ENCODE results near the gene UBXN11. TPM values are rescaled to one million over a fixed set of nuclear protein-coding genes. Genes with fewer than 3 reads are reported as not detected.

UBXN11 gene
- total and polyA plus RNA-seq, 2 of the 13 experiments (the other 11 are each of a cell fraction or from before 2014, with no cell fraction given), result 9.3 to 10.4 TPM

- TF ChIP-seq ZNF607 (CRISPR knock-in tag; IDR thresholded peaks at IDR 0.05; ENCODE audit: borderline replicate concordance) (no peak), ZNF510 (CRISPR knock-in tag; IDR thresholded peaks at IDR 0.05; ENCODE audit: low read depth) (0 out of 2 replicates have a peak, but pooled peaks have one; percentile 46), ZNF468 (CRISPR knock-in tag; IDR thresholded peaks at IDR 0.05) (no peak), CREB3 (CRISPR knock-in tag; IDR thresholded peaks at IDR 0.05) (no peak), ZNF724P (CRISPR knock-in tag; IDR thresholded peaks at IDR 0.05; ENCODE audit: borderline replicate concordance) (no peak), PTBP1 (IDR thresholded peaks at IDR 0.05; ENCODE audit: low read depth, low read length, poor library complexity, severe bottlenecking) (no peak), EED (CRISPR knock-in tag; IDR thresholded peaks at IDR 0.05) (no peak), SMARCC2 (IDR thresholded peaks at IDR 0.05) (no peak), HMG20B (CRISPR knock-in tag; conservative IDR thresholded peaks at IDR 0.05) (no peak), JARID2 (CRISPR knock-in tag; IDR thresholded peaks at IDR 0.05; ENCODE audit: insufficient replicate concordance) (no peak), ZNF296 (CRISPR knock-in tag; conservative IDR thresholded peaks at IDR 0.05) (no peak), ZSCAN12 (CRISPR knock-in tag; IDR thresholded peaks at IDR 0.05) (no peak), ELK4 (CRISPR knock-in tag; IDR thresholded peaks at IDR 0.05; ENCODE audit: borderline replicate concordance) (no peak), RNF2 (conservative IDR thresholded peaks at IDR 0.05; ENCODE audit: low read depth) (0 out of 2 replicates have a peak, but pooled peaks have one; percentile 26), MED8 (CRISPR knock-in tag; IDR thresholded peaks at IDR 0.05; ENCODE audit: insufficient replicate concordance) (no peak), ZZZ3 (CRISPR knock-in tag; IDR thresholded peaks at IDR 0.05; ENCODE audit: borderline replicate concordance) (no peak), PHF21A (CRISPR knock-in tag; IDR thresholded peaks at IDR 0.05) (no peak), ZNF652 (CRISPR knock-in tag; IDR thresholded peaks at IDR 0.05; ENCODE audit: borderline replicate concordance, low read depth) (no peak), ZNF543 (CRISPR knock-in tag; IDR thresholded peaks at IDR 0.05) (no peak), RBM39 (IDR thresholded peaks at IDR 0.05; ENCODE audit: low read depth, low read length, poor library complexity, severe bottlenecking) (no peak), CENPX (CRISPR knock-in tag; IDR thresholded peaks at IDR 0.05) (no peak), ZNF720 (CRISPR knock-in tag; IDR thresholded peaks at IDR 0.05) (no peak), TFDP1 (CRISPR knock-in tag; IDR thresholded peaks at IDR 0.05; ENCODE audit: borderline replicate concordance) (peak; percentile 94), ZSCAN5A (CRISPR knock-in tag; IDR thresholded peaks at IDR 0.05; ENCODE audit: borderline replicate concordance) (no peak)
These were observed at the start of gene UBXN11 (continued) for GRCh38 chr1:26306290-26307229.
